SU-DHL-6 (cell line): ENCODE results near the gene TRIB2.

ENCODE experiments used
- H2AFZ ChIP-seq: fragments of 200-600 bp; sonication (generic); 2 replicates; pipeline ENCODE4 v1.6.1; 2014; ENCODE audit warnings: low read depth, mild to moderate bottlenecking, moderate library complexity, mixed read lengths, antibody characterized with exemption, low read length; ENCODE audit not compliant: severe bottlenecking
- H3F3A ChIP-seq: fragments of 200-600 bp; shearing (Covaris generic); 2 replicates; pipeline ENCODE4 v1.6.0; 2016; ENCODE audit warnings: antibody characterized with exemption, mild to moderate bottlenecking; ENCODE audit not compliant: insufficient read depth
- H3K27ac ChIP-seq: fragments of 200-600 bp; sonication (generic); 2 replicates; pipeline ENCODE4 v1.5.1; 2016; ENCODE audit warnings: low read depth, mild to moderate bottlenecking, low read length, moderate library complexity, mixed read lengths
- H3K27me3 ChIP-seq: fragments of 200-600 bp; sonication (generic), shearing (Covaris generic); 2 replicates; pipeline ENCODE4 v1.6.0; 2014; ENCODE audit warnings: mild to moderate bottlenecking, low read length
- H3K36me3 ChIP-seq: fragments of 200-600 bp; sonication (generic); 2 replicates; pipeline ENCODE4 v1.6.1; 2014; ENCODE audit warnings: mild to moderate bottlenecking, low read length, mixed read lengths
- H3K4me2 ChIP-seq: fragments of 300-600, 200-600 bp; shearing (Covaris generic), sonication (generic); 2 replicates; pipeline ENCODE4 v1.6.0; 2014; ENCODE audit warnings: low read length, low read depth, mild to moderate bottlenecking; ENCODE audit not compliant: poor library complexity, severe bottlenecking
- H3K4me3 ChIP-seq: fragments of 200-600 bp; sonication (generic); 2 replicates; pipeline ENCODE4 v1.5.1; 2014; ENCODE audit warnings: antibody characterized with exemption, low read length, mild to moderate bottlenecking, mixed read lengths; ENCODE audit not compliant: insufficient read depth, poor library complexity, severe bottlenecking
- H3K79me2 ChIP-seq: fragments of 200-600 bp; sonication (generic); 2 replicates; pipeline ENCODE4 v1.6.1; 2014; ENCODE audit warnings: mild to moderate bottlenecking, low read length, moderate library complexity; ENCODE audit not compliant: insufficient read depth
- H3K9ac ChIP-seq: fragments of 200-600 bp; sonication (generic); 2 replicates; pipeline ENCODE4 v1.7.0; 2014; ENCODE audit warnings: mild to moderate bottlenecking, low read length
- H3K9me2 ChIP-seq: fragments of 200-600 bp; sonication (generic); replicated peaks from 2 replicates; pipeline ENCODE4 v1.6.1; 2014; ENCODE audit warnings: low read length; ENCODE audit not compliant: insufficient read depth
- H3K9me3 ChIP-seq: fragments of 200-600 bp; sonication (generic); 2 replicates; pipeline ENCODE4 v1.6.1; 2014; ENCODE audit warnings: low read length, mixed read lengths; ENCODE audit not compliant: insufficient read depth
- H4K20me1 ChIP-seq: fragments of 200-600 bp; sonication (generic); 2 replicates; pipeline ENCODE4 v1.6.1; 2014; ENCODE audit warnings: low read depth, mild to moderate bottlenecking, antibody characterized with exemption, low read length, moderate library complexity, mixed read lengths
- EZH2phosphoT487 ChIP-seq: fragments of 200-600 bp; sonication (generic), shearing (Covaris generic); conservative IDR thresholded peaks from 2 replicates; pipeline ENCODE4 v1.6.1; 2018; ENCODE audit warnings: mild to moderate bottlenecking, antibody characterized with exemption, low read length, moderate library complexity, mixed read lengths
- TF ChIP-seq, protein P1 (sequence below): fragments of 200-600 bp; sonication (generic); IDR thresholded peaks from one replicate; pipeline ENCODE4 v1.5.1; 2017; ENCODE audit warnings: antibody characterized with exemption, mild to moderate bottlenecking, low read length, moderate library complexity; ENCODE audit not compliant: insufficient read depth, poor library complexity, severe bottlenecking

TRIB2 gene

DNA sequence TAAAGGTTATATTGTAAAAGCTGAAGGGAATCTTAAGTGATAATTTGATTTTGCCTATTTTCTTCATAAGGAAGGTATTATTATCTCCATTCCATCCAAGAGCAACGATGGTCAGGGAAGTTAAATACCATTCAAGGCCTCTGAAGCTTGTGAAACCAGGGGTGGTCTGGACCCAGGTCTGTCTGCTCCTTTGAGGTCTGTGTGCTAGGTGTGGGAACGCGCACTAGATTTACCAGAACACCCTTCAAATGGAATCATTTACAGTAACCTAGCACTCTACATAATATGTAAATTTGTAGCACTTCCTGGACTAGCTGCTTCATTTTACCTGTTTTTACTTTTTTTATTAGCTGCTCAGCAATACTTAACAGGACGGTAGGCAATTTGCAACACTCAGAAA is 6.4 kb upstream of the TRIB2 start:
- Histone ChIP-seq H3K4me2 (peak overlapping the region; percentile 36), H3K36me3 (no peaks in the 10 kb centered on the region), H2AFZ (peak overlapping the region; percentile 47), H3K4me3 (no peak overlapping the region), H3K79me2 (no peaks in the 10 kb centered on the region), H3F3A (no peaks in the 10 kb centered on the region), H3K9me2 (no peaks in the 10 kb centered on the region), H3K9me3 (no peaks in the 10 kb centered on the region), H4K20me1 (no peaks in the 10 kb centered on the region), H3K9ac (0 out of 2 replicates have a peak overlapping the region, but pooled peaks have one; percentile 7), H3K27ac (0 out of 2 replicates have a peak overlapping the region, but pooled peaks have one; percentile 7), H3K27me3 (no peaks in the 10 kb centered on the region)
- TF ChIP-seq EZH2phosphoT487, result no peak
- TF ChIP-seq, protein P1, sequence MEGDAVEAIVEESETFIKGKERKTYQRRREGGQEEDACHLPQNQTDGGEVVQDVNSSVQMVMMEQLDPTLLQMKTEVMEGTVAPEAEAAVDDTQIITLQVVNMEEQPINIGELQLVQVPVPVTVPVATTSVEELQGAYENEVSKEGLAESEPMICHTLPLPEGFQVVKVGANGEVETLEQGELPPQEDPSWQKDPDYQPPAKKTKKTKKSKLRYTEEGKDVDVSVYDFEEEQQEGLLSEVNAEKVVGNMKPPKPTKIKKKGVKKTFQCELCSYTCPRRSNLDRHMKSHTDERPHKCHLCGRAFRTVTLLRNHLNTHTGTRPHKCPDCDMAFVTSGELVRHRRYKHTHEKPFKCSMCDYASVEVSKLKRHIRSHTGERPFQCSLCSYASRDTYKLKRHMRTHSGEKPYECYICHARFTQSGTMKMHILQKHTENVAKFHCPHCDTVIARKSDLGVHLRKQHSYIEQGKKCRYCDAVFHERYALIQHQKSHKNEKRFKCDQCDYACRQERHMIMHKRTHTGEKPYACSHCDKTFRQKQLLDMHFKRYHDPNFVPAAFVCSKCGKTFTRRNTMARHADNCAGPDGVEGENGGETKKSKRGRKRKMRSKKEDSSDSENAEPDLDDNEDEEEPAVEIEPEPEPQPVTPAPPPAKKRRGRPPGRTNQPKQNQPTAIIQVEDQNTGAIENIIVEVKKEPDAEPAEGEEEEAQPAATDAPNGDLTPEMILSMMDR, result no peak

DNA sequence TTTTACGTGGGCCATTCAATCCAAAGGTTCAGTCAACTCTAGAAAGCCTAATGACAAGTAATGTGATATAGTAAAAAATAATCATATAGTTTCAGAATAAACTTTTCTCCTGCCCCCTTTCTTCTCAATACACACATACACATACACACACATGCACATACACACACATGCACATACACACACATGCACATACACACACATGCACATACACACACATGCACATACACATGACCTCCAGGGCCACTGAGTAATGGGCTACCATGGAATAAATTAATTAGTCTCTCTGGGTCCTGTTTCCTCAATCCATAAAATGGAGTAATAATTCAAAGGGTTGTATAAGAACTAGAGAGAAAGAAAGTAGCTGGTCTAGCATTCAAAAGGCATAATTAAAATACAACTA is 5.4 kb upstream of the TRIB2 start:
- Histone ChIP-seq H3K9me2 (no peaks in the 10 kb centered on the region), H3K27ac (no peak overlapping the region), H3K79me2 (peaks cover 3% of the 10 kb centered on the region; the same call in 1 of the 2 replicates), H3K27me3 (no peaks in the 10 kb centered on the region), H4K20me1 (no peaks in the 10 kb centered on the region), H3K9ac (no peak overlapping the region), H3K4me2 (peak overlapping the region; percentile 36), H2AFZ (no peak overlapping the region), H3K4me3 (no peak overlapping the region), H3K9me3 (no peaks in the 10 kb centered on the region), H3K36me3 (no peaks in the 10 kb centered on the region), H3F3A (no peaks in the 10 kb centered on the region)
- no peak for TF ChIP-seq EZH2phosphoT487
- TF ChIP-seq, protein P1, result no peak

DNA sequence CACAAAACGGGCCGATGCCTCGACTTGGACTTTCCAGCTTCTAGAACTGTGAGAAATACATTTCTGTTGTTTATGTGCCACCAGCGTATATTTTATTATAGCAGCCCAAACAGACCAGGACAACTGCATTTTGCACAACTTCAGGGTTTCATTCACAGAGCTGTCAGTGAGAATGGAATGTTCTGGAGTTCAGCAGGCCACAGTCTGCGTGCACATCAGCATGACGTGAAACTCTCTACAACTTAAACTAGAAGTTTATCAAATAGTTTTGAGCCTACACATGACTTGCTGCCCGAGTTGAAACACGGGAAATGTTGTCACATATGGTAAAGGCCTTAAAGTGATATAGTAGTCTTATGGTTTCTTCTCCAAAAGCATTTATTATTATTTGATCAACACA is 3.9 kb upstream of the TRIB2 start:
- H3K27me3 ChIP-seq, result no peaks in the 10 kb centered on the region
- TF ChIP-seq, protein P1, result no peak
- no peak for TF ChIP-seq EZH2phosphoT487
- H3K9me2 ChIP-seq, result no peaks in the 10 kb centered on the region
- H3K4me2 ChIP-seq, result no peak overlapping the region
- no peaks in the 10 kb centered on the region for H3K9me3 ChIP-seq
- no peak overlapping the region for H3K9ac ChIP-seq
- peaks cover 15% of the 10 kb centered on the region for H3K79me2 ChIP-seq
- H3K27ac ChIP-seq, result no peak overlapping the region
- no peaks in the 10 kb centered on the region for H3K36me3 ChIP-seq
- no peak overlapping the region for H3K4me3 ChIP-seq
- H3F3A ChIP-seq, result no peaks in the 10 kb centered on the region
- H2AFZ ChIP-seq, result no peak overlapping the region
- H4K20me1 ChIP-seq, result no peaks in the 10 kb centered on the region
